GM12874 (cell line): ENCODE measurements around the gene TSPAN12.

Experiments used
- TF ChIP-seq, protein P1 (sequence below): IDR thresholded peaks from 2 replicates; pipeline ENCODE4 v1.5.1; 2011; ENCODE audit warnings: low read depth, mild to moderate bottlenecking, control low read depth, low read length, moderate library complexity; ENCODE audit not compliant: insufficient read depth

The TSPAN12 gene

DNA sequence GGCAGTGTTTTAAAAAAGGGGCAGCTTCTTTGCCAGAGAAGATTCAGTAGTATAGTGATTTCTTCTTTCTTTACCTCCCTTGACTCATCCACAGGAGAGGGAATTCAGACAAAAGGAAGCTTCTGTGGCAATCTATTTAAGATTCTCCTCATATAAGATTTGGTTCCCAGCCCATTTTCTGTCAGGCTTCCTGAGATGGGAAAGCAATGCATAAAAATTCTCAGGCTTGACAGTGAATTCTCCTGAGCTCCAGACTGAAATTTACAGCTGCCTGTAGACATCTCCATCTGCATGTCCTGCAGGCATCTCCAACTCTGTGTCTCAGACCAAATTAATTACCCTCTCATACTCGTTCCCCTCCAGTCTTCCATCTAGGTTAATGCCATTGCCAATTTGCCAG lies 72.8 kb downstream of the TSPAN12 start:
- TF ChIP-seq, protein P1, sequence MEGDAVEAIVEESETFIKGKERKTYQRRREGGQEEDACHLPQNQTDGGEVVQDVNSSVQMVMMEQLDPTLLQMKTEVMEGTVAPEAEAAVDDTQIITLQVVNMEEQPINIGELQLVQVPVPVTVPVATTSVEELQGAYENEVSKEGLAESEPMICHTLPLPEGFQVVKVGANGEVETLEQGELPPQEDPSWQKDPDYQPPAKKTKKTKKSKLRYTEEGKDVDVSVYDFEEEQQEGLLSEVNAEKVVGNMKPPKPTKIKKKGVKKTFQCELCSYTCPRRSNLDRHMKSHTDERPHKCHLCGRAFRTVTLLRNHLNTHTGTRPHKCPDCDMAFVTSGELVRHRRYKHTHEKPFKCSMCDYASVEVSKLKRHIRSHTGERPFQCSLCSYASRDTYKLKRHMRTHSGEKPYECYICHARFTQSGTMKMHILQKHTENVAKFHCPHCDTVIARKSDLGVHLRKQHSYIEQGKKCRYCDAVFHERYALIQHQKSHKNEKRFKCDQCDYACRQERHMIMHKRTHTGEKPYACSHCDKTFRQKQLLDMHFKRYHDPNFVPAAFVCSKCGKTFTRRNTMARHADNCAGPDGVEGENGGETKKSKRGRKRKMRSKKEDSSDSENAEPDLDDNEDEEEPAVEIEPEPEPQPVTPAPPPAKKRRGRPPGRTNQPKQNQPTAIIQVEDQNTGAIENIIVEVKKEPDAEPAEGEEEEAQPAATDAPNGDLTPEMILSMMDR = no peak

DNA sequence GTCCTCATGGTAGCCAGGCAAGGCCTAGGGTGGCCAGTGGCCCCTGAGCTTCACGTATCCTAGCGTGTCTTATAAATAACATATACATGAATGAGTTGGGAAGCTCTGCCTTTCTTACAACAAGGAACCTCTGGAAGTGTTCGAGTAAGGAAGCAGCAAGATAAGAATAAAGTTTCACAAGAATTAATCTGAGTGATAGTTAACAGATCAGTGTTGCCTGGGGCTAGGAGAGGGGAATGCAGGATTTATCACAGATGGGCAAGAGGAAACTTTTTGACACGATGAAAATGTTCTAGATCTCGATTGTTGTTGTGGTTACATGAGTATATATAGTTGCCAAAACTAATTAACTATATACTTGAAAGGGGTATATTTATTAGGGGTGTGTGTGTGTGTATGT lies 74.2 kb downstream of the TSPAN12 start:
- TF ChIP-seq, protein P1 = no peak

DNA sequence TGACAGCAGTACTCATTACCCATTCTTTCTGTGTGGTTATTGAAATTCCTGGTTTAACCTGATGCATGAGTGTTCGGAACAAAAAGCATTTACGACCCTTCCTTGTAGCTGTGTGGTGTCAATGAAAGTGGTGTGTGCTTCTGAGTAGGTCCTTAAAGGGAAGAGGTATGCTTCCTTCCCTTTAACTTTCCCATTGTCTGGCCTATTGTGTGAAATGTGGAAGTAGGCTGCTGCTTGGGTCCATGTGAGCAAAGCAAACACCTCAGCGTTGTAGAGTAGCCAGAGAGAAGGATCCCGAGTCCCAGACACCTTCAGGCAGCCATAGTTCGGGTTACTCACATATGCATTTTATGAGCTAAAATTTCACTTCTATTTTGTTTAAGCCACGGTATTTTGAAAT lies 74.7 kb downstream of the TSPAN12 start:
- TF ChIP-seq, protein P1 = no peak

DNA sequence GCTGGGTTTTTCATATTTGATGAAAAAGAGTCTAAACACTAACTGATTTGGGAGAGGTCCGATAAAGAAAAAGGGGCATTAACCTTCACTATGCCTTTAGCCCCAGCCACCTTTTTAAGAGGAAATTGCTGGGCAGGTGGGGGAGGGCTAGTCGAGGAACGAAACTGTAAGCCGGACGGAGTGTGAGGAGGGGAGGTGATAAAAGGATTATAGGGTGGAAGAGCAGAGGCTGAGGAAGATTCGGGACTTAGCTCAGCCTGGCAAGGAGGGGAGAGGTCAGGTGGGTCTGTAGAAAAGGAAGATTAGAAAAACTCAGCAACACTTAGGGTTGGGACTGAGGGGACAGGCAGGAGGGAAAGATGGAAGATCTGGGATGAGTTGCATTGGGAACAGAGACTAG lies 77.0 kb downstream of the TSPAN12 start:
- TF ChIP-seq, protein P1 = no peak

DNA sequence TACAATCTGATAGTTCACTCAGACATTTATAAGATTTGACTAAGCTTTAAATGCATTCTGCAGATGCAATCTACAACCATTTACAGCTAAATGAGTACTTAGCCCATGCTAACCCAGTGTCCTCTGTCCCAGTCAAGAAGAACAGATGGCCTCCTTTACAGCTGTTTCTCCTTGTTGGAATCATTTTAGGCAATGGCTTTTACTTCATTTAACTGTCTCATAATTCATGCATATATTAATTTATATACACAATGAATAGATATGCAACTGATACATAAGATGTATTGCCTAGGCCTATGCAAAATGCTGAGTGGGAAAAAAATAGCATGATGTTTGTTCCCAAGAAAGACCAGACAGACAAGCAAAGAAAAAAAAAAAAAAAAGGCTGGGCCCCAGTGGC lies 82.2 kb downstream of the TSPAN12 start:
- TF ChIP-seq, protein P1 = no peak

DNA sequence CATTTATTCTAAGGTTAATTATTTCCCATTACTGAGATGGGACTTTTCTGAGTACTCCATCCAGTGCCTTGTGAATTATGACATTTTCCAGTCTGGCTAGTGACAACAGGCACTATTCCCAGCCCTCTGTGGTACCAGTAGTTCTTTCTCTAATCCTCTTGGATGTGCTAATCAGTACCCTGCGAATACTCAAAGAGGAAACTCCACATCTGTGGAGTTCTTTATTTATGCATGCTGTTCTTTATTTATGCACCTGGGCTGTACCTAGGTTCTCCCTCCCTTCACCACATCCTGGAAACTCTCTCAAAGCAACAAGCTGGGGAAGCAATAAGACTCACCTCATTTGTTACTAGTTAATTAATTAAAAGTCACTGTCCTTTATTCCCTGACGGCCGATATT lies 83.5 kb downstream of the TSPAN12 start:
- TF ChIP-seq, protein P1 = no peak

DNA sequence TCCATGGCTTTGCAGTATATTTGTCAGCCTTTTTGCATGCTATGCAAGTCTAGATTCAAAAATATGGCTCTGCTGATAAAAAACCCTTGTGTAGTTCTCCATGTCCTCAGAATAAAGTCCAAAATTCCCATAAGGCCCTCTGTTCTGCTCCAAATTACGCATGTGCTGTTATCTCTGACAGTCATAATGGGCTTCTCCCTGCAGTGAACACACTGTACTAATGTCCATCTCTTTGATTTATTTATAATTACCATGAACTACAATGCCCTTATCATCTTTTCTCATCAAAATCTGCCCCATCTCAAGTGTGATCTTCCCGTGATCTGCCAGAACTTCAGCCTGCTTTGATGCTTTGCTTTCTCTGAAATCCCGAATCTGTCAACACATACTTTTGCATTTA lies 87.7 kb downstream of the TSPAN12 start:
- TF ChIP-seq, protein P1 = no peak

DNA sequence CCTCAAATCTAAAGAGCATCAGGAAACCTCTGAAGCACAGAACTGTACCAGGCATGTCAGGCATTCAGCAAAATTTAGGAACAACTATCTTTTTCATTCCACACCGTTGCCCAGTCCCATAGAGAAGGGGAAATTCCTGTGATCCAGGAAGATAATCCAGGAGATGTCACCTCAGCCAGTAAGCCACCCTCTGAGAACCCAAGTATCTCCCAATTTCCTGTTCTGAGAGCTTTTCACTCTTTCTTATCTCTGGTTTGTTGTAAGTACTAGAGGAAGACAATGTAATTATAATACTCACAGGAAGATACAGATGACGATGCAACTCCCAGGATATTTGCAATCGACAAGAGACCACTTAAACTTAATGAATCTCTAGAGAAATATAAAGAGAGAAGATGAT lies 97.1 kb downstream of the TSPAN12 start:
- TF ChIP-seq, protein P1 = no peak
